NK-92 treated with Interleukin-12 subunit alpha and Interleukin-12 subunit beta, amount 100 ng/mL, for 24 hours (cell line): ENCODE data around the gene ARAP2.

Experiments
- DNase-seq: peaks from one replicate; lab custom pipeline; 2025; lab: John Stamatoyannopoulos, UW

ARAP2 gene

DNA sequence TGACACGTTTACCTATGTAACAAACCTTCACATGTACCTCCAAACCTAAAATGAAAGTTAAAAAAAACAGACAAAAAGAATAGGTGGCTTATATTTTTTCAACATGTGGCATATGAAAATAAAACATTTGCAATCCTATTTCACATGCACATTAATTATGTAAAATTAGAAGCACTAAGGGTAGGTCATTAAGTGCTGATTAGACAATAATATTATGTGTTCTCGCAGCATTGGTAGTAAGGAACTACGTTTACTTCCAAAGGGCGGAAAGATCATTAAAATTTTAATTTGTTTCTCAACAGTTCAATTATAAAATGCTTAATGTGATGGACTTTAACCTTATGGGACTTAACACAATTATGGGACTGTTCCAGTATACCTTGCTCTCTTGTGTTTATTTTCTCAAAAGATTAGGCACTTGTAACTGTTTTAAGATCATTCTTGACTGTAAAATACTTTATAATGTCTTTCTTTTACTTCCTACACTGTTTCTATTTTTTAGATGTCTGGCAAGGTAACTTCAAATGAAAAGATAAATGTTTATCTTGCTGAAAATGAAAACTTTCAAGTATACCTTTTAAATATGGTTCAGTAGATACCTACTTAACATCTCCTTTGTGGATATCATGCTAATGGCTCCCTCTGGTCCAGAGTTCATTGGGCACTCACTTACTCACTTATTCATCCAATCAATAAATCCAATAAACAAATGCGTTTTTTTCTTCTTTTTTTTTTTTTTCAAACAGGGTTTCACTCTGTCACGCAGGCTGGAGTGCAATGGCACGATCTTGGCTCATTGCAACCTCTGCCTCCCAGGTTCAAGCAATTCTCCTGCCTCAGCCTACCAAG is 202.0 kb downstream of the ARAP2 start:
- no peak for DNase-seq

DNA sequence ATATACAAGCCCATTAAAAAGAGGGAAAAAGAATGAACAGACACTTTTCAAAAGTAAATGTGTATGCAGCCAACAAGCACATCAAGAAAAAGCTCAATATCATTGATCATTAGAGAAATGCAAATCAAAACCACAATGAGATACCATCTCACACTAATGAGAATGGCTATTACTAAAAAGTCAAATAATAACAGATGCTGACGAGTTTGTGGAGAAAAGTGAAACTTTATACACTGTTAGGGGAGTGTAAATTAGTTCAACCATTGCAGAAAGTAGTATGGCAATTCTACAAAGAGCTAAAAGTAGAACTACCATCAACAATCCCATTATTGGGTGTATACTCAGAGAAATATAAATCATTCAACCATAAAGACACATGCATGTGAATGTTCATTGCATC is 203.0 kb downstream of the ARAP2 start:
- no peak for DNase-seq

DNA sequence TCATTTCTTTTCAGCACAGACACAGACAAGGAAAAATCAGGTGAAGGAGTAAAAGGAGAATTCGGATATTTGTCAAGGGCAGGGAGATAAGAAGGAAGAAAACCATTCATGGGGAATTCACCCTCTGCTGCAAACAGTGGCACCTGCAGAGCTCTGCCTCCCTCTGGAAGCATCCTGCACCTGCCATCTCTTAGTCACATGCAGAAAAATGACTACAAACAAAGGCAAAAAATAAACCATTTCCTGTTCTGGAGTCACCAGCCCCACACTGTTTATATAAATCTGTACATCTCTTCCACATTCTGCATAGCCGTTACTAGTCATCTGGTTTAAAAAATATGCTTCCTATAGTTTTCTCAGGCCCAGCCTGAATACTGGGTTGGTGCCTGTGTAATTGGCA is 205.3 kb downstream of the ARAP2 start:
- DNase-seq, result no peak

DNA sequence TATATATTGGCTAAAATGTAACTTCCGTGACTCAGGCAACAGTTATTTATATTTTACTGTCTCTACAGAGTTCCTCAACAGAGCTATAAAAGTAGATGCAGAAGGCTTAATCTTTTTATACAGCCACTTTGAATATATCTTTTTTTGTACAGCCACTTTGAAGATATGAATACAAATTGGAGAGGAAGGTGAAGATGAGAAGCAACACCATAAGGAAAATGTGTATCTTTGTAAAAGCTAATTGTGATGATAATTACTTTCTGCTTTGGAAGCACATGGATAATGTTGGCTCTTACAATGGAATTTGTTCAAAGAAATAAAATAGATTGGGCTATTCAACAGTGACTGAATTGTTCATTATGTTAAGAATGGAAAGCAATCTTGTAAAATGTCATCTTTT is 205.8 kb downstream of the ARAP2 start:
- DNase-seq, result no peak

DNA sequence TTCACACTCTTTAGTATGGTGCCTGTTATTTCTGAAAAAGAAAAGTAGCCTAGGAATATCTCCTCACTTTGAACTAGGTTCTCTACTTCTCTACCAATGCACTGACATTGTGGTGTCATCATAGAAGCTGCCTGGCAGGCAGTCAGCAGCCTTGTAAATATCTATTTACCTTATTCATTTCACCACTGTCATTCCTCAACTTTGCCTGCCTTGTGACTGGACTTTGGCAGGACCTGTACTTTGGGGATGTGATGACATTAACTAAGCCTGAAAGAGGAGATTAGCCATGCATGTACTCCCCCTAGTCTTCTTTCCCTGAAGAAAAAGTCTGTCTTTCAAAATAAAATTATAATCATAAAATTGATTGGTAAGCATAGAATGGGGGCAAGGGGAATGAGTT is 207.2 kb downstream of the ARAP2 start:
- DNase-seq, result no peak

DNA sequence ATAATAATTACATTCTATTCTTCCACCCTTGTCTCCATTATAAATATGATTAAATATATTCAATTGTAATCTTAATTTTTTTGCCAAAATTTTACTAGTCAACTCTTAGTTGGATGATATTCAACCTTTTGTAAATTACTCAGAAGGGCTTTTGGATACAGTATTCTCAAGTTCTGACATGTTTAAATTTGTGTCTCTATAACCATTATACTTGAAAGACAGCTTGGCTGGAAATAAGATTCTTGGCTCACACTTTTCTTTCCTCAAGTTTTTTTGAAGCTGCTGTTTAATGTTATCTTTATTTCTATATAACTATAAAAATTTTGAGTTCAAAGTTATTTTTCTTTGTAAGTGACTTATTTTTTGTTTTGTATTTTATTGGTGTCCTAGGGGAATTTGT is 214.4 kb downstream of the ARAP2 start:
- no peak for DNase-seq

DNA sequence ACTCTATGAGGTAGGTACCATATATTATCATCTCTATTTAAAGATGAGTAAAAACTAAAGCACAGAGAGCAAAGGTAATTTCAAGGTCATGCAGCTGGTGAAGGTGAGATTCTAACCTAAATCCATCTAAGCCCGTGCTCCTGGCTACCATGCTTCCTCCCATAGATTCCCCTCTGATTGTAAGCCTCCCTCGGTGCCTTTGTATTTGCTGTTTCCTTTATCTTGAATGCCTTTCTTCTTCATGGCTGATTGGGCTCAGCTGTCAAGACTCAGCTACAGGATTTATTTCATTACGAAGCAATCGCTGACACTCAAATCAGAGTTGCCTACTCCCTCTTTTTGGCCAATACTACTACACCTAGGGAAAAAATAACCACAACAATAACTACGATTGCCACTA is 217.1 kb downstream of the ARAP2 start:
- DNase-seq, result no peak

DNA sequence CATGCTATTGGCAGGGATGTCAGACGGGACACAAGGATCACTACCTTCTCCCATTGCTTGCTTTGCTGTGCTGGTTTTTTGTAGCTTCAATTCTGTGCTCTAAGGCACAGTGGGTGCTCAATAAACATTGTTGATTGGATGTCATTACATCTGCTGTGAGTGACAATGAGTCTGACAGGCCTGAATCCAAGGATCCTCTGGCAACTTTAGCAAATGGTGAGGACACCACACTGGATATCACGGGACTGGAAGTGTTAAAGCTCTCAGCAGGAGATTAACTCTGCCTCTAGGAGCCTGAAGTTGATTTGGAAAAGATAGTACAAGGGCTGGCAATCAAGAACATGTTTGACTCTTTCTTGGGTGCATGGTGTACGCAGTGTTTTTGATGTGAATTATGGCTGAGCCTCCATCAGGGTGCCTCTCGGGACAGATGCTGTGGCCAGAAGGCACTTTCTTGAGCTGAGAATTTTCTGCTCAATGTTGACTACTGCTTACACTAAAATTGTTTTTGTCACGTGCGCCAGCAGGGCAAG is 217.9 kb downstream of the ARAP2 start:
- DNase-seq, result no peak

DNA sequence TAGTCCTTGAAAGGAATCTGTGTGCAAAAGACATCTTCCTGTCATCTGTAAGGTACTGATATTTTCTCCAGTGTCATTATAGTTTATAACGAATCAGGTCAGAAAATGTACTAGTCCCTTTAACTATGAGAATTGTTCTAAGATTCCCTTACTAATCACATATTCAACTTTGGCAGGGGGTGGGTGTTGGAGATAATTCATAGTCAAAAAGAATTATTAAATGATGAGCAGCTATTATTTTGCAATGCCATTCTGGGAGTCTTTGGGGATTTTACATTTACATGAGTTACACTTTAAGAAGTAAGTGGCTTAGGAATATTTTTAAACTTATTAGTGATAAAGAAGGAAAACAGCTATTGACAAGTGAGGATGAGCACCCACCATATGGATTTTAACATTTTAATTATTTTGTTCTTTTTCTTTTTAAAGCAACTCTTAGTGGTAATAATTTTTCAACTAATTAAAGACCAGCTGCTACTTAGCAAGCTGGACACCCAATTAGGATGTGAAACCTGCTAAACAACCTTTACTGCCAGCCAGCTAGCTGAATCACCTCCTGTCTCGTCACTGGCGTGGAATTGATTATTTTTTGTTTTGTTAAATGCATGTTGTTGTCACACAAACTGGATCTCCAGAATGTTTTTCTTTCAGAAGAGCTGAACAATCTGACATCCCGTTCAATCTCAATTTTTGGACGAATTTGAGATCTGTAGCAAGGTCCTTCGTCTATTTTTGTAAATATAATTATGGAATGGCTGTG is 219.2 kb downstream of the ARAP2 start:
- no peak for DNase-seq

DNA sequence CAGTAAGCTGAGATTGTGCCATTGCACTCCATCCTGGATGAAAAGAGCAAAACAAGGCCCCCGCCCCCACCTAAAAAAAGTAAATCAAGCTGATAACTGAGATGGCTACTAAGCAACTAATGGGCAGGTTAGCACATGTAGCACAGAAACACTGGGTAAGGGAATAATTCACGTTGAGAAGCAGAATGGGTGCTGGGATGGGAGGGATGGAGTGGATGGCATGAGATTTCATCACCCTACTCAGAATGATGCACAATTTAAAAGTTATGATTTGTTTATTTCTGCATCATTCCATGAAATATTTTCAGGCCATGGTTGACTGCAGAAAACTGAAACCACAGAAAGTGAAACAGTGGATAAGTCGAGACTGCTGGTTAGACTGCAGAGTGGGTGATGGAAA is 224.0 kb downstream of the ARAP2 start:
- DNase-seq, result no peak
